Measurements from ENCODE around the gene WDR5.

The WDR5 gene

DNA sequence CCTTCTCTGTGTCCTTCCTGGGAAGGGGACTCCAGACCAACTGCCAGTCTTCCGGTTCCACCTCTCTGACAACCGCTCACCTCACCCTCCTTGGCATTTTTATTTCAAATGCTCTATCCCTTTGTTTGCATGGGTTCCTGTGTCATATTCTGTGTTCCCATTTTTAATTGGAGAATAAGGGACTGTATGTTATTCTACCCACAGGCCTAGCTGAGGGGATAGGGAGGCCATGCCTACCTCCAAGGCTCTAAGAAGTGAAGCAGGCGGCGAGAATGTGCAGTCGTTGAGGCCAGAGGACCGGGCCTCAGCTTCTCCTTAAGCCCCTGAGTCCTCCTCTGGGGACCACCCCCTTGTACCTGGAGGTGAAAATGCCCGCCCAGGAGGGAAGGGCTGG lies 936 bp upstream of the WDR5 start:
- Histone ChIP-seq H3K9me3 (ENCODE audit: insufficient read depth, low read depth, low read length) (no peaks in the 10 kb centered on the region), H3K27ac (ENCODE audit: low read depth, low read length) (peak overlapping the region; percentile 87), H3K27me3 (ENCODE audit: insufficient read depth, low read length) (no peaks in the 10 kb centered on the region), H3K4me3 (ENCODE audit: low read length) (peak overlapping the region; percentile 72), H3K4me1 (ENCODE audit: insufficient read depth, low read length) (peaks cover 19% of the 10 kb centered on the region), H3K36me3 (ENCODE audit: insufficient read depth, low read length) (peaks cover 16% of the 10 kb centered on the region), H3K9ac (ENCODE audit: low read depth, low read length) (peak overlapping the region; percentile 96)
- 26% methylated on average over 7 of the region's 7 CpGs for WGBS

DNA sequence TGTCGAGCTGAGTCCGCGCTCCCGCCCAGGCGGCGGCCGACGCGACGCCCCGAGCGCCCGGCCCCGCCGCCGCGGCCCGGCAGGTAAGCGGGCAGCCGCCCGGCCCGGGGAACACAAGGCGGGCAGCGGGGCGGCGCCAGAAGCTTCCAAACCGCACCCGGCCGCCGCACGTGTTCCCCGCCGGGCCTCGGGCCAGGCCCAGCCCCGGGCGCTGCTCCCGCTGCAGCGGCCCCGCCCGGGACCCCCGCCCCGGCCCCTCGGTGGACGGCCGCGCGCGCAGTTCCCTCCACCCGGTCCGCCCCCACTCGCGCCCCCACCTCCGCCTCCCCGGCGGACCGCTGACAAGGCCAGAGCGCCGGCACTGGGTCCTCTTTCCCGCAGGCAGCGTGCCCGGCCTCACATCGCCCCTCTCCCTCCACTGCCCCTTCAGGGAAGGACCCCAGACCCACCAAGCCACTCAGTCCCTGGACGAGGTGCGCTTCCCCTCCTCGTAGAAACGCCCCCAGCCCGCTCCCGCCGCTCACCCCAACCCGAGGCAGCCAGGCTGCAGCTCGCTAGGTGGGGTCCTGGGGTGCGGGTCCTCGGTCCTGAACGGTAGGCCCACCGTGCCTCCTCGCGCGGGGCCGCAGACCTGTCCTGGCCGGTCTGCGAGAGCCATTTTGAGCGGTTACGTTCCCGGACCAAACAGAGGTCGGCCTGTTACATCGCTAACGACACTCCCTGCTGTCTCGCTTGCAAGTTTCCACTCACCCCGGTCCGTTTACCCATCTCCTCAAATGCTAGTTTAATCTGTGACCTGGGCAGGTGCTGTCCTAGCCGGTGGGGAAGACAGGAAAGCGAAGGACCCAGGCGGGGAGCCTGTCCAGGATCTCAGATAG lies 475 bp downstream of the WDR5 start:
- Histone ChIP-seq H3K27me3 (ENCODE audit: insufficient read depth, low read length) (no peaks in the 10 kb centered on the region), H3K27ac (ENCODE audit: low read depth, low read length) (0 out of 2 replicates have a peak overlapping the region, but pooled peaks have one; percentile 54), H3K9ac (ENCODE audit: low read depth, low read length) (peak overlapping the region; percentile 96), H3K9me3 (ENCODE audit: insufficient read depth, low read depth, low read length) (no peaks in the 10 kb centered on the region), H3K36me3 (ENCODE audit: insufficient read depth, low read length) (peaks cover 28% of the 10 kb centered on the region), H3K4me3 (ENCODE audit: low read length) (peak overlapping the region; percentile 72), H3K4me1 (ENCODE audit: insufficient read depth, low read length) (peaks cover 17% of the 10 kb centered on the region)
- under 1% methylated on average over 93 of the region's 93 CpGs for WGBS

DNA sequence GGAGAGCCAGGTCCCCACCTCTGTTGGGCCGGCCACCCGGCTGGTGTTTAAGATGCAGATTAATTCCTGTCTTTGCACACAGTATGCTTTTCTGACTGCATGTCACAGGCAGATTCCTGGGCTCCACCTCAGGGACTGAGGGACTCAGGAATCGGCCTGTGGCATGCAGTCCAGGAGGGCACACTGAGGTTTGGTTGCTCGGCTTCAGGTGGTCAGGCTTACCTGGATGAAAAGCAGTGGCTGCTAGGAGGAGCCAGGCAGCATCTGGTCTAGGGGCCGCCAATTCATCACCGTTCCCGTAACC lies 1.1 kb downstream of the WDR5 start:
- Histone ChIP-seq H3K9ac (ENCODE audit: low read depth, low read length) (peak overlapping the region; percentile 96), H3K4me1 (ENCODE audit: insufficient read depth, low read length) (peaks cover 11% of the 10 kb centered on the region), H3K27me3 (ENCODE audit: insufficient read depth, low read length) (no peaks in the 10 kb centered on the region), H3K4me3 (ENCODE audit: low read length) (peak overlapping the region; percentile 72), H3K36me3 (ENCODE audit: insufficient read depth, low read length) (peaks cover 34% of the 10 kb centered on the region), H3K27ac (ENCODE audit: low read depth, low read length) (0 out of 2 replicates have a peak overlapping the region, but pooled peaks have one; percentile 54), H3K9me3 (ENCODE audit: insufficient read depth, low read depth, low read length) (no peaks in the 10 kb centered on the region)
- WGBS = 55% methylated on average over 7 of the region's 7 CpGs

DNA sequence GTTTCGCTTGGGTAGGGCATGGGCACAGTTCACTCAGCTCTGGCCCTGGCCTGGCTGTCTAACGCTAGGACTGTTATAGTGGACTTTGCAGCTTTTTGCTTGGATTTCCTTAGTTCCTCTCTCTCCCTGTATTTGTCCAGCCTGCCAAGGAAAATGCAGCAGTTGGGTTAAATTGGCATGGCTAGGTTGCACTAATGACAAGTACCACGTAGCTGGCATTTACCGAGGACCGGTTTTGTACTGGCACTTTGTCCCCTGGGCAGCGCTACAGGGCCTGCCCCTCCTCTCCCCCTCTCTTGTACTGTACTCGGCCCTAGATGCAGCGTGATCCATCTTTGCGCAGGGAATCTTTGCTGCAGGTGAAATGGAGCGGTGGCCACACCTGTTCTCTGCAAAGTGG lies 2.4 kb downstream of the WDR5 start:
- H3K36me3 ChIP-seq (ENCODE audit: insufficient read depth, low read length) = peaks cover 43% of the 10 kb centered on the region
- H3K9ac ChIP-seq (ENCODE audit: low read depth, low read length) = 0 out of 2 replicates have a peak overlapping the region, but pooled peaks have one; percentile 2
- 94% methylated on average over 10 of the region's 10 CpGs for WGBS
- no peak overlapping the region for H3K4me3 ChIP-seq (ENCODE audit: low read length)
- no peaks in the 10 kb centered on the region for H3K9me3 ChIP-seq (ENCODE audit: insufficient read depth, low read depth, low read length)
- no peaks in the 10 kb centered on the region for H3K27me3 ChIP-seq (ENCODE audit: insufficient read depth, low read length)
- peaks cover 10% of the 10 kb centered on the region; the same call in 1 of the 2 replicates for H3K4me1 ChIP-seq (ENCODE audit: insufficient read depth, low read length)
- no peak overlapping the region for H3K27ac ChIP-seq (ENCODE audit: low read depth, low read length)

DNA sequence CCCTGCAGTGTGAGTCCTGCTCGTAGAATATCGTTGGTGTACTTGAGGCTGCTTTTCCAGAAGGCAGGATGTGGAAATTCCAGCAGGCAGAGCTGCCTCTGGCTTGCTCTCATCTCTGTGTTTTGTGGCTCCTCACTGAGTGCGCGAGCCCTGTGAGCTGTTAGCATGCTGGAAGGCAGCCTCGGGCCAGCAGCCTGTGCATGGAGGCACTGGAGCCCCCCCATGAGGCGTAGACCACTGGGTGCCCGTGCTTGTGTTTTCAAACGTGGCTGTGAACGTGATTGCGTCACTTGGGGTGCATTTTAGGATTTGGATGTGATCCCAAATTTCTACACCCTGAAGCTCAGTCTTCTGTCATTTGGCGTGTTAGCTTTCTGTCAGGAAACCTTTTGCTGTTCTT lies 3.2 kb downstream of the WDR5 start:
- Histone ChIP-seq H3K36me3 (ENCODE audit: insufficient read depth, low read length) (peaks cover 48% of the 10 kb centered on the region), H3K27ac (ENCODE audit: low read depth, low read length) (no peak overlapping the region)
- 91% methylated on average over 11 of the region's 11 CpGs for WGBS

DNA sequence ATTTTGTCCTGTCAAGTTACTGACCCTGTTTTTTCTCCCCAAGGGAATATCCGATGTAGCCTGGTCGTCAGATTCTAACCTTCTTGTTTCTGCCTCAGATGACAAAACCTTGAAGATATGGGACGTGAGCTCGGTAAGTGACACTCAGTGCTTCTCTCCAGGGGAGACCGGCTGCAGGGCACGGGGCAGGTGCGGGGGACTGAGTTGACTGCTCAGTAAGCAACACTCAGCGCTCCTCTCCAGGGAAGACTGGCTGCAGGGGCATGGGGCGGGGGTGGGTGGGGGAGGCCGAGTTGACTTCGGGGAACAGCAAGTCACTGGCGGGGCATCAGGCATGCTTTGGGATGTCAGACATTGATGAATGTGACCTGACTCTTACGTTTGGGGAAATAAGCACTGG lies 6.0 kb downstream of the WDR5 start:
- no peaks in the 10 kb centered on the region for H3K27me3 ChIP-seq (ENCODE audit: insufficient read depth, low read length)
- no peaks in the 10 kb centered on the region for H3K9me3 ChIP-seq (ENCODE audit: insufficient read depth, low read depth, low read length)
- no peak overlapping the region for H3K27ac ChIP-seq (ENCODE audit: low read depth, low read length)
- peaks cover 72% of the 10 kb centered on the region for H3K36me3 ChIP-seq (ENCODE audit: insufficient read depth, low read length)
- no peak overlapping the region for H3K9ac ChIP-seq (ENCODE audit: low read depth, low read length)
- no peak overlapping the region for H3K4me3 ChIP-seq (ENCODE audit: low read length)
- 93% methylated on average over 13 of the region's 13 CpGs for WGBS
- no peaks in the 10 kb centered on the region for H3K4me1 ChIP-seq (ENCODE audit: insufficient read depth, low read length)

More for the DNA sequence above, 3.2 kb downstream of the WDR5 start:
- Histone ChIP-seq H3K4me1 (ENCODE audit: insufficient read depth, low read length) (peaks cover 10% of the 10 kb centered on the region; the same call in 1 of the 2 replicates), H3K27me3 (ENCODE audit: insufficient read depth, low read length) (no peaks in the 10 kb centered on the region), H3K4me3 (ENCODE audit: low read length) (no peak overlapping the region), H3K9ac (ENCODE audit: low read depth, low read length) (no peak overlapping the region), H3K9me3 (ENCODE audit: insufficient read depth, low read depth, low read length) (no peaks in the 10 kb centered on the region)

DNA sequence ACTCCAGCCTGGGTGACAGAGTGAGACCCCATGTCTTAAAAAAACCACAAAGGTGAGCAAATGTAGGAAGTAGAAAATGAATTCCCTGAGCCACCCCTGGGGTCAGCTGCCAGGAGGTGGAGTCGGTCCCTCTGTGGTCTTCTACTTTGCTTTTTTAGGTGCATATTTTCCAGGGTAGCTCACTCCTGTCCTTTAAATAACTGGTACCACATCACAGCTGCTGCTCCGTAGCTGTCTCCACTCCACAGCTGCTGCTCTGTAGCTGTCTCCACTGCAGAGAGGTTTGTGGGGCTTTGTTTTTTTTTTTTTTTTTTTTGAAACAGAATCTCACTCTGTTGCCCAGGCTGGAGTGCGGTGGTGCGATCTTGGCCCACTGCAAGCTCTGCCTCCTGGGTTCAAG lies 8.9 kb downstream of the WDR5 start:
- Histone ChIP-seq H3K36me3 (ENCODE audit: insufficient read depth, low read length) (peaks cover 86% of the 10 kb centered on the region), H3K27ac (ENCODE audit: low read depth, low read length) (no peak overlapping the region)

DNA sequence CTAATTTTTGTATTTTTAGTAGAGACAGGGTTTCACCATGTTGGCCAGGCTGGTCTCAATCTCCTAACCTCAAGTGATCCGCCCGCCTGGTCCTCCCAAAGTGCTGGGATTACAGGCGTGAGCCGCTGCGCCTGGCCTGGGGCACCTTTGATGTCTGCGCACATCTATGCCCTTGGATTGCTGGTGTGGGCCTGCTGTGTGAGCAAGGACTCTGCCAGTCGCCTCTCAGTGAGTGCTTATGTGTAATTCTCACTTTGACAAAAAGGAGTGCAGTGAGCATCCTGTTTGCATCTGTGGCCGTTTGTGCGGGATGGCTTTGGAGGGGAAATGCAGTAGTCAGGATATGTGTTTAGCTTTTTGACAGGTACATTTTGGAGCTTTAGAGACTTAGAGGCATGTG lies 9.4 kb downstream of the WDR5 start:
- H3K4me1 ChIP-seq (ENCODE audit: insufficient read depth, low read length) = no peaks in the 10 kb centered on the region
- H3K9me3 ChIP-seq (ENCODE audit: insufficient read depth, low read depth, low read length) = no peaks in the 10 kb centered on the region
- H3K27me3 ChIP-seq (ENCODE audit: insufficient read depth, low read length) = no peaks in the 10 kb centered on the region
- H3K27ac ChIP-seq (ENCODE audit: low read depth, low read length) = no peak overlapping the region
- H3K36me3 ChIP-seq (ENCODE audit: insufficient read depth, low read length) = peaks cover 86% of the 10 kb centered on the region
- 93% methylated on average over 9 of the region's 9 CpGs for WGBS
- no peak overlapping the region for H3K4me3 ChIP-seq (ENCODE audit: low read length)
- H3K9ac ChIP-seq (ENCODE audit: low read depth, low read length) = no peak overlapping the region

More for the DNA sequence above, 8.9 kb downstream of the WDR5 start:
- no peaks in the 10 kb centered on the region for H3K27me3 ChIP-seq (ENCODE audit: insufficient read depth, low read length)
- 98% methylated on average over 4 of the region's 4 CpGs for WGBS
- no peaks in the 10 kb centered on the region for H3K4me1 ChIP-seq (ENCODE audit: insufficient read depth, low read length)
- no peak overlapping the region for H3K9ac ChIP-seq (ENCODE audit: low read depth, low read length)
- no peak overlapping the region for H3K4me3 ChIP-seq (ENCODE audit: low read length)
- no peaks in the 10 kb centered on the region for H3K9me3 ChIP-seq (ENCODE audit: insufficient read depth, low read depth, low read length)

DNA sequence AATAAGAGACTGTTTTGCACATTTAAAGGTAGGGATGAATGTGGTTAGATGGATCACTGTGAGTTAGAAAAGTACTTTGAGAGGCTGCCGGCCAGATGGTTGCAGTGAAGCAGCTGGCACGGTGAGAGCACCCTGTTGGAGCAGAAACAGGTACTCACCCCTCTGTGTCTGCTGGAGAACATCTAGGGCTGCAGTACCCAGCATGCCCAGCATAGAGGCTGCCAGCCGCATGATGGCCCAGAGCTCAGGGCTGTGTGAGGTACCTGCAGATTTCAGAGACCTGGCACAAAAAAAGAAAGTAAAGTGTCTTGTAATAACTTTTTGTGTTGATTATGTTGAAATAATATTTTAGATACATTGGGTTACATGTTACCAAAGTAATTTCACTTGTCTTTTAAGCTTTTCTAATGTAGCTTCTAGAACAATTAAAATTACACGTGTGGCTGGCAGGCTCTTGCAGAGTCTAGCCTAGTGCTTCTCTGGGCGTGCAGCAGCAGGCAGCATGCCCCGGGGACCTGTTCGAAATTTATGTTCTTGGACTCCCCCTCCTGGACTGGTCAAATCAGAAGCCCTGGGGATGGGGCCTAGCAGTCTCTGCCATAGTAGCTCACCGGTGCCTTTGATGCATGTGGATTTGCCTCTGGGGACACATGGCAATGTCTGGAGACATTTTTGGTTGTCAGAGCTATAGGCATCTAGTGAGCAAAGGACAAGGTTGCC lies 11.1 kb downstream of the WDR5 start:
- Histone ChIP-seq H3K9me3 (ENCODE audit: insufficient read depth, low read depth, low read length) (no peaks in the 10 kb centered on the region), H3K9ac (ENCODE audit: low read depth, low read length) (no peak overlapping the region), H3K27ac (ENCODE audit: low read depth, low read length) (no peak overlapping the region), H3K4me3 (ENCODE audit: low read length) (no peak overlapping the region), H3K27me3 (ENCODE audit: insufficient read depth, low read length) (no peaks in the 10 kb centered on the region), H3K4me1 (ENCODE audit: insufficient read depth, low read length) (no peaks in the 10 kb centered on the region), H3K36me3 (ENCODE audit: insufficient read depth, low read length) (peaks cover 87% of the 10 kb centered on the region)
- WGBS = 94% methylated on average over 8 of the region's 8 CpGs

DNA sequence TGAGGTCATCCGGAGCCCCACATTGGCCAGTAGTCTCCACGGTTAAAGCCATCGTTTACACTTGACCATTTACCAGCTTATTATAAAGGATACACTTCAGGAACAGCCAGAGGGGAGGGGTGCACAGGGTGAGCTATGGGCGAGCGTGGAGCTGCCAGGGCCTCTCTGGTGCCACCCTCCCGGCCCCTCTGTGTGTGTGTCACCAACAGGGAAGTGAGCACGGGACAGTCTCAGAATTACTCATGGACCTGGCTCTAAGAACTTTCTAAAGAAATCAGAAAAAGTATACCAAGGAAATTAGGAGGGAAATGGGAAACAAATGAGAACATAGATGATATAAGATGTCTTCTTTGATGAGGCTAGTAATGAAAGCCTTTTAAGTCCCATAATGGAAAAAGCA lies 13.5 kb downstream of the WDR5 start:
- no peaks in the 10 kb centered on the region for H3K27me3 ChIP-seq (ENCODE audit: insufficient read depth, low read length)
- H3K4me1 ChIP-seq (ENCODE audit: insufficient read depth, low read length) = no peaks in the 10 kb centered on the region
- no peak overlapping the region for H3K27ac ChIP-seq (ENCODE audit: low read depth, low read length)
- H3K9ac ChIP-seq (ENCODE audit: low read depth, low read length) = no peak overlapping the region
- no peaks in the 10 kb centered on the region for H3K9me3 ChIP-seq (ENCODE audit: insufficient read depth, low read depth, low read length)
- no peak overlapping the region for H3K4me3 ChIP-seq (ENCODE audit: low read length)
- 94% methylated on average over 7 of the region's 7 CpGs for WGBS
- H3K36me3 ChIP-seq (ENCODE audit: insufficient read depth, low read length) = peaks cover 94% of the 10 kb centered on the region

DNA sequence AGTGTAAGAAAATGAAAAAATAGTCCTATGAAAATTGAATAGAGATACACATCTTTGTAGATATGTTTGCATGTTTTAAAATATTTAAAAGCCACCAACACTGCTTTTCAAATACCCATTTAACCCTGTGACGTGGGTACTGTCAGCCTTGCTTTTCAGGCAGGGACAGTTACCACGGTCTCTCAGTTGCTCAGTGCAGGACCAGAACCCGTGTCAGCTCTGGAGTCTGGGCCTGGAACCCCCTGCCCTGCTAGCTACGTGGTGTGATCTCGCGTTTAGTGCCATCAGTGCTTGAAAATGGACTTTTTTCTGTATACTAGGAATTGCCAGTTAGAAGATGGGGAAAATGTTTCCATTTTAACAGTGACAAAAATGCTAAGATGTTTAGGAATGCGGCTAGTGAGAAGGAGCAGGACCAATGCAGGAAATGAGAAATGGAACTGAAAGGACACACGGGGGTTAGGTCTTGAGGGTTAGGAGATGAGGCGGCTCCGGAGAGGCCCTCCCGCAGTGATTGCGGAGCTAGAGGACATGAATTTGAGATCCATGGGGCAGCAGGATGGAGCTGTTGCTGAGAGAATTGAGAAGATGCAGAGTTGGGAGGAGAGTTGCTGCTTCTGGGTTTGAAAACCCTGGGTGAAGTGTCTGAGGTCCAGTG lies 14.8 kb downstream of the WDR5 start:
- peaks cover 94% of the 10 kb centered on the region for H3K36me3 ChIP-seq (ENCODE audit: insufficient read depth, low read length)
- no peaks in the 10 kb centered on the region for H3K9me3 ChIP-seq (ENCODE audit: insufficient read depth, low read depth, low read length)
- H3K9ac ChIP-seq (ENCODE audit: low read depth, low read length) = no peak overlapping the region
- H3K4me3 ChIP-seq (ENCODE audit: low read length) = no peak overlapping the region
- H3K4me1 ChIP-seq (ENCODE audit: insufficient read depth, low read length) = no peaks in the 10 kb centered on the region
- 90% methylated on average over 12 of the region's 12 CpGs for WGBS
- H3K27me3 ChIP-seq (ENCODE audit: insufficient read depth, low read length) = no peaks in the 10 kb centered on the region
- no peak overlapping the region for H3K27ac ChIP-seq (ENCODE audit: low read depth, low read length)

Measured in HUES64 (cell line).